HG03066 (cell line): ENCODE data around the gene UBA7.
A peak's percentile ranks its signal among the peaks of the same experiment; 100 is the strongest.
"Not testable (repeated sequence)": the region's sequence is repeated elsewhere in the genome, so short reads cannot be mapped to it uniquely, and the experiment has no call there.

Experiments used
- ATAC-seq: cut with Tn5 transposase; IDR thresholded peaks from one replicate; pipeline ENCODE4 v1.9.1; 2021; ENCODE audit warnings: low read depth; ENCODE audit not compliant: unreplicated experiment

The UBA7 gene

GRCh38 chr3:49813497-49814174 lies at the start of gene UBA7:
TSS of gene UBA7 (minus strand) at chr3:49813953. CDS start at chr3:49813787, 166 bp downstream.
- ATAC-seq, result no peak

- no peak for ATAC-seq
Measured at GRCh38 chr3:49859576-49860305, 46.0 kb upstream of the UBA7 start.

GRCh38 chr3:49856181-49857005 lies 42.6 kb upstream of the UBA7 start, which contains the start of gene TRAIP:
TSS of gene TRAIP (minus strand) at chr3:49856564. CDS start at chr3:49856453, 111 bp downstream.
- peak; percentile 95 for ATAC-seq

GRCh38 chr3:49855662-49856061 lies 41.9 kb upstream of the UBA7 start:
- no peak for ATAC-seq

GRCh38 chr3:49845694-49846093 lies 31.9 kb upstream of the UBA7 start:
- ATAC-seq, result no peak

- ATAC-seq, result no peak
Measured at GRCh38 chr3:49844464-49845183, 30.9 kb upstream of the UBA7 start.

- no peak for ATAC-seq
Measured at GRCh38 chr3:49842843-49843517, 29.2 kb upstream of the UBA7 start.

- ATAC-seq, result no peak
Measured at GRCh38 chr3:49841806-49842205, 28.1 kb upstream of the UBA7 start.

GRCh38 chr3:49841126-49841696 lies 27.5 kb upstream of the UBA7 start:
- ATAC-seq, result no peak

- ATAC-seq, result no peak
Measured at GRCh38 chr3:49840388-49840787, 26.6 kb upstream of the UBA7 start.

- ATAC-seq, result no peak
Measured at GRCh38 chr3:49839193-49839809, 25.5 kb upstream of the UBA7 start.

GRCh38 chr3:49831341-49831740 lies 17.6 kb upstream of the UBA7 start:
- no peak for ATAC-seq

- ATAC-seq, result no peak
Measured at GRCh38 chr3:49826016-49826415, 12.3 kb upstream of the UBA7 start.

- ATAC-seq, result not testable (repeated sequence)
Measured at GRCh38 chr3:49823131-49823530, 9.4 kb upstream of the UBA7 start.

- ATAC-seq, result no peak
Measured at GRCh38 chr3:49812916-49813496, 747 bp downstream of the UBA7 start.

GRCh38 chr3:49807431-49808114 lies 6.2 kb downstream of the UBA7 start:
- ATAC-seq, result no peak

GRCh38 chr3:49806850-49807249 lies 6.9 kb downstream of the UBA7 start:
- ATAC-seq, result no peak
